Measurements from ENCODE around the gene FEM1A.
"Not testable (repeated sequence)": the region's sequence is repeated elsewhere in the genome, so short reads cannot be mapped to it uniquely, and the experiment has no call there.

The FEM1A gene

DNA sequence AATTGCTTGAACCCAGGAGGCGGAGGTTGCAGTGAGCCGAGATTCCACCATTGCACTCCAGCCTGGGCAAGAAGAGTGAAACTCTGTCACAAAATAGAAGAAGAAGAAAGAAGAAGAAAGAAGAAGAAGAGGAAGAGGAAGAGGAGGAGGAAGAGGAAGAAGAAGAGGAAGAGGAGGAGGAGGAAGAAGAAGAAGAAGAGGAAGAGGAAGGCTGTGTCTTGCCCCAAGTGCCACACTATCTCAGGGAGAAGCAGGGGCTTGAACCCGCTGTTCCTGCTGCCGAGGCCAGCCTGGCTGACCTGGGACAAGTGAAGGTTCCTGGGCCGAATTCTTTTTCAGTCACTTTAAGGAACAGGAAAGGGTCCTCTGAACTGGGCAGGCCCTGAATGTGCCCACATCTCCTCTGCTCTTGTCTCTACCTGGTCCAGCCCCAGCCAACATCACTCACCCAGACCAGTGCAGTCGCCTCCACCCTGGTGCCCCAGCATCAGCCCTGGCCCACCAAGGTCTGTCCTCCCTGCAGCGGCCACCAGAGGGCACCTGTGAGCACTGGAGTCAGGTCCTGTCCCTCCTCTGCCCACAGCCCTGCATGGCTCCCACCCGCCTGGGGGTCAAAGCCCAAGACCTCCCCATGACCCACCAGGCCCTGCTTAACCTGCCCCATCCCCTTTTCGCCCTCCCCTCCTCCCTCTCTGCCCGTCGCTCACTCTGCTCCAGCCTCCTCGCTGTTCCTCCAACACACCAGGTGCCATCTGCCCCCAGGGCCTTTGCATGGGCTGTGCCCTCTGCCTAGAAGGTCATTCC, 20.0 kb downstream of the FEM1A start:
- DNase-seq (ENCODE audit: low spot score), result peak; percentile 83

GRCh38 chr19:4814625-4815425, 23.3 kb downstream of the FEM1A start:
- DNase-seq (ENCODE audit: low spot score), result no peak

GRCh38 chr19:4815426-4816201, 24.1 kb downstream of the FEM1A start:
- DNase-seq (ENCODE audit: low spot score), result peak; percentile 95

- DNase-seq (ENCODE audit: low spot score), result peak; percentile 36
These were observed 24.8 kb downstream of the FEM1A start for GRCh38 chr19:4816202-4816949.

DNA sequence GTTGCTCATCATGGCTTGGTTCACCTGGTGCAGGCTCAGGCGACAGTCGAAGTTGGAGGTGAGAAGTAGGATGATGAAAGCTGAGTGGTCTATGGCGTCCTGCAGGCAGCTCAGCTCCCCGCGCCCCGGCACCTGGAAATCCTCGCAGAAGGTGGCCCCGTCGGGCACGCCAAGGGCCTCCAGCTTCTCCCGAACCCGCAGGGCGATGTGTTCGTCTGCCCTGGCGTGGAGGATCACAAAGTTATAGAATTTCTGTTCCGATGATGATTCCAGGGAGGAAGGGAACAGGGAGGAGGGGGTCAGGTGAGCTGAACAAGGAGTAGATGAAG, 25.4 kb downstream of the FEM1A start:
- no peak for DNase-seq (ENCODE audit: low spot score)

- no peak for DNase-seq (ENCODE audit: low spot score)
These were observed 26.1 kb downstream of the FEM1A start for GRCh38 chr19:4817467-4818277.

- no peak for DNase-seq (ENCODE audit: low spot score)
These were observed 29.7 kb downstream of the FEM1A start for GRCh38 chr19:4821265-4821664.

DNA sequence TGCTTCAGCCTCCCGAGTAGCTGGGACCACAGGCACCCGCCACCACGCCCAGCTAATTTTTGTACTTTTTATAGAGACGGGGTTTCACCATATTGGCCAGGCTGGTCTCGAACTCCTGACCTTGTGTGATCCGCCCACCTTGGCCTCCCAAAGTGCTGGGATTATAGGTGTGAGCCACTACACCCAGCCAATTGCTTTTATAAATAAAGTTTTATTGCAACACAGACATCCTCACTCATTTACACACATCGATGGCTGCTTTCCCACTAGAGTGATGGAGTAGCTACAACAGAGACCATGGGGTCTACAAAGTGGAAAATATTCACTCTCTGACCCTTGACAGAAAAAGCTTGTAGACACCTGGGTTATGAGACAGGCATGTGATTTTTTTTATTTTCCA, 30.8 kb downstream of the FEM1A start:
- not testable (repeated sequence) for DNase-seq (ENCODE audit: low spot score)

GRCh38 chr19:4823577-4823976, 32.0 kb downstream of the FEM1A start:
- DNase-seq (ENCODE audit: low spot score), result no peak

GRCh38 chr19:4829001-4829712, 37.6 kb downstream of the FEM1A start:
- DNase-seq (ENCODE audit: low spot score), result peak; percentile 47

GRCh38 chr19:4830332-4830731, 38.8 kb downstream of the FEM1A start:
- no peak for DNase-seq (ENCODE audit: low spot score)

- peak; percentile 27 for DNase-seq (ENCODE audit: low spot score)
These were observed 39.3 kb downstream of the FEM1A start for GRCh38 chr19:4830768-4831265.

DNA sequence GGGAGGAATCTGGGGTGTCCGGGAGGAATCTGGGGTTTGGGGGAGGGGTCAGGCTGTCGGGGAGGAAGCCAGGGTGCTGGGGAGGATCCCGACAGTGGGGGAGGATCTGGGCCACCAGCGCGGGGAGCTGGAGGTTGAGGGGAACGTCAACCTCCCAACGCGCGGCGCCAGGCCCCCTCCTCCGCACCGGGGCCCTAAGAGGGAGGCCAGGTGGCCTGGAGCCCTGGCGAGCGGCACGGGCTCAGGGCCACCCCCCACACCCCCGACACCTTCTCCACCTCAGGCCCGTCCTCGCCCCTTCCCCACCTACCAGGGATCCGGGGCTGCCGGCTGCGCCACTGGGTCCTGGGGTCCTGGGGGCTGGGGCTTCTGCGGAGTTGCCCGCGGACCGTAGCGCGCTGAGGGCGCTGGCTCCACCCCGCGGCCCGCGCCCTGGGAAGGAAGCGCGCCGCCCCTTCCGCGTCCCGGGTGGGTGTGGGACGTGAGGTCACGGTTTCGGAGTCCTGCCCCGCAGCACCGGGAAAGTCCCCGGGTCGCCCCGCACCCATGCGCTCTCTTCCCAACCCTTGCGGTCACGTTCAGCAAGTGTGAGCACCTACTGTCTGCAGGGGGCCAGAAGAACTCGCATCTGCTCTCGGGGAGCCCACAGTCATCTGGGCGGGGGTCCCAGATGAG, 39.9 kb downstream of the FEM1A start, which contains the start of gene TICAM1:
Gene TICAM1 (minus strand): TSS at position 409 of the 675 bp plus-strand sequence. CDS start 13,335 bp downstream, outside the sequence.
- DNase-seq (ENCODE audit: low spot score), result peak; percentile 85

- not testable (repeated sequence) for DNase-seq (ENCODE audit: low spot score)
These were observed 40.4 kb downstream of the FEM1A start for GRCh38 chr19:4831979-4832340.

DNA sequence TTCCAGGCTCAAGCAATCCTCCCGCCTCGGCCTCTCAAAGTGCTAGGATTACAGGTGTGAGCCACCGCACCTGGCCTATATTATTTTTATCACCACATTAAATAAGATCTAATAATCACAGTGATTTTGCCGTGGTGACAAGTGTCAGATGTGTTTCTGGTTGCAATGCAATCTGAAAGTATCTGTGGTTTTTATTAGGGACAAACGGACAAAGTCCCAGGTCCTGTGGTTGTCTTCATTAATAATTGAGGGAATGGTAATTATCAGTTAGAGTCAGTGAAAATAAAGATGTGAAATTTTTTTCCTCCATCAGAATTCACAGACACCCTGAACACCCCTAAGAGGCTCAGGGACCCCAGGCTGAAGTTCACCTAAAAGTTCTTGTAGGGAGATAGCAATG, 41.2 kb downstream of the FEM1A start:
- no peak for DNase-seq (ENCODE audit: low spot score)

DNA sequence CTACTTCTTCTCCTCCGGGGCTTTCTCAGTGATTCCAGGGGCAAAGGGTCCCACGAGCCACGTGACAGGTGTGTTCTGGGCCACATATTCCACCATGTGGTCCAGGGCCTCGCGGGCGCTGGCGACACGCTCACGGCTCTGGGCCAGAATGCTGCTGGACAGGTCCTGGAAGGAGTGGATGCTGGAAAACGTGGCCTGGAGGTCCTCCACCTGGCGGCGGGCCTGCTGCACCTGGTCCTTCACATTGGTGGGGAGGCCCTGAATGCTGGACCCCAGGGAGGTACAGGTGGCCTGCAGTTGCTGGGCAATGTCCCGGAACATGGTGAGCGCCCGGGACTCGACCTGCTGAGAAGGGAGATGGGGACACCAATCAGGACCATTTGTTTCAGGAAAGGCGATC, 47.7 kb downstream of the FEM1A start:
- DNase-seq (ENCODE audit: low spot score), result no peak

DNA sequence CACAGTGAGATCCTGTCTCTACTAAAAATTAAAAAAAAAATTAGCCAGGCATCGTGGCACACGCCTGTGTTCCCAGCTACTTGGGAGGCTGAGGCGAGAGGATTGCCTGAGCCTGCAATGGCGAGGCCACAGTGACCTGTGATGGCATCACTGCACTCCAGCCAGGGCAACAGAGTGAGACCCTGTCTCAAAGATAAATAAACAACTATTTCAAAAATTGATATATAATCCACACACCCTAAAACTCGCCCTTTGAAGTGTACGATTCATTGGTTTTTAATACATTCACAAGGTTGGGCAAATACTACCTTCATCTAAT, 52.1 kb downstream of the FEM1A start:
- DNase-seq (ENCODE audit: low spot score), result no peak

DNA sequence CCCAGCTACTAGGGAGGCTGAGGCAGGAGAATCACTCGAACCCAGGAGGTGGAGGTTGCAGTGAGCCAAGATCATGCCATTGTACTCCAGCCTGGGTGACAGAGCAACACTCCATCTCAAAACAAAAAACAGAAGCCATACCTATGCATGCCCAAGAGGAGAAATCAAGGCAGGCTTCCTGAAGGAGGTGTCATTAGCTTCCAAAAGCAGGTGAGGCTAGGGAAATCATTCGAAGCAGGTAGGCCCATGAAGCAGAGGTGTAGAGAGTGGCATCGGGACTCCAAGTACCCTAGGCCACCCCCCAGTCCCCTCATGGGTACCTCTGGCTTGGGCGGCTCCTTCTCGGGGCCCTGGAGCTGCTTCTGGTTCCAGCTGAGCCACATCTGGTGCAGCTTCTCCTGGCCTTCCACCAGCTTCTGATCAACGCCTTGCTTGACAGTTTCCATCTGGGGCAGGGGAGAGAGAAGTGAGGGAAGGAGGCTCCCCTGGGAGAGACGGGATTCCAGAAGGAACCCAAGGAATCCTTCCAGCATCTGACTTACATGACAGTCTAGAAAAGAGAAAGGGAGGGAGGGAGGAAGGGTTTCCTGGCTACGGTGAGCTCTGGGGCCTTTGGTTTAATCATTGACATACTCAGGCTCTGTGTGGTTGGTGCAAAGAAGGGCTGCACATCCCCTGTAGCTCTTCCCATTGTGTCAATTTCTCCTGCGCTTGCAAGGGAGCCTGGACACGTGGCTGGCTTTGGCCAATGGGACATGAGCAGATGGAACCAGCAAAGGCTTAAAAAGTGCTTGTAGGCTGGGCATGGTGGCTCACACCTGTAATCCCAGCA, 53.0 kb downstream of the FEM1A start:
- DNase-seq (ENCODE audit: low spot score), result no peak

- not testable (repeated sequence) for DNase-seq (ENCODE audit: low spot score)
These were observed 54.4 kb downstream of the FEM1A start for GRCh38 chr19:4845975-4846374.
